OCI-LY3 (cell line): ENCODE results near the gene FSIP2.

Source experiments
- H2AFZ ChIP-seq: fragments of 200-600, 300-600 bp; shearing (Covaris generic); 2 replicates; pipeline ENCODE4 v1.6.0; 2014; ENCODE audit warnings: antibody characterized with exemption, low read depth, low read length
- H3K27ac ChIP-seq: fragments of 200-600, 300-600 bp; sonication (generic); 2 replicates; pipeline ENCODE4 v1.5.1; 2014; ENCODE audit warnings: mild to moderate bottlenecking, low read length, moderate library complexity, mixed read lengths
- H3K27me3 ChIP-seq: fragments of 200-600, 300-600 bp; sonication (generic); 2 replicates; pipeline ENCODE4 v1.6.1; 2014; ENCODE audit warnings: low read depth, low read length, mixed read lengths
- H3K36me3 ChIP-seq: fragments of 200-600, 300-600 bp; sonication (generic); replicated peaks from 2 replicates; pipeline ENCODE3; 2014; ENCODE audit warnings: low read depth, low read length, mixed read lengths
- H3K4me1 ChIP-seq: fragments of 300-600, 200-600 bp; sonication (generic); 2 replicates; pipeline ENCODE4 v1.6.1; 2014; ENCODE audit warnings: low read length, mixed read lengths
- H3K4me2 ChIP-seq: fragments of 200-600, 300-600 bp; sonication (generic); 2 replicates; pipeline ENCODE4 v1.6.1; 2014; ENCODE audit warnings: low read length, mixed read lengths
- H3K4me3 ChIP-seq: fragments of 300-600, 200-600 bp; sonication (generic); 2 replicates; pipeline ENCODE4 v1.5.1; 2014; ENCODE audit warnings: antibody characterized with exemption, mild to moderate bottlenecking, low read length, moderate library complexity
- H3K79me2 ChIP-seq: fragments of 300-600, 200-600 bp; shearing (Covaris generic); 2 replicates; pipeline ENCODE4 v1.6.1; 2014; ENCODE audit warnings: mild to moderate bottlenecking, low read length, mixed read lengths
- H3K9ac ChIP-seq: fragments of 300-600, 200-600 bp; shearing (Covaris generic); 2 replicates; pipeline ENCODE4 v1.6.0; 2014; ENCODE audit warnings: mild to moderate bottlenecking, low read length, moderate library complexity
- H3K9me3 ChIP-seq: fragments of 200-600, 300-600 bp; shearing (Covaris generic); 2 replicates; pipeline ENCODE4 v1.6.1; 2014; ENCODE audit warnings: low read length, mixed read lengths; ENCODE audit not compliant: insufficient read depth
- H4K20me1 ChIP-seq: fragments of 200-600, 300-600 bp; sonication (generic); 2 replicates; pipeline ENCODE4 v1.6.1; 2016; ENCODE audit warnings: low read length, mixed read lengths; ENCODE audit not compliant: insufficient read depth
- EZH2phosphoT487 ChIP-seq: fragments of 200-600 bp; shearing (Covaris generic); IDR thresholded peaks from 2 replicates; pipeline ENCODE4 v1.6.1; 2018; ENCODE audit warnings: antibody characterized with exemption, mixed run types, low read depth
- TF ChIP-seq, protein P1 (sequence below): fragments of 200-600, 300-600 bp; sonication (generic); IDR thresholded peaks from 2 replicates; pipeline ENCODE4 v1.5.1; 2014; ENCODE audit warnings: antibody characterized with exemption, low read length, low read depth

FSIP2 gene

DNA sequence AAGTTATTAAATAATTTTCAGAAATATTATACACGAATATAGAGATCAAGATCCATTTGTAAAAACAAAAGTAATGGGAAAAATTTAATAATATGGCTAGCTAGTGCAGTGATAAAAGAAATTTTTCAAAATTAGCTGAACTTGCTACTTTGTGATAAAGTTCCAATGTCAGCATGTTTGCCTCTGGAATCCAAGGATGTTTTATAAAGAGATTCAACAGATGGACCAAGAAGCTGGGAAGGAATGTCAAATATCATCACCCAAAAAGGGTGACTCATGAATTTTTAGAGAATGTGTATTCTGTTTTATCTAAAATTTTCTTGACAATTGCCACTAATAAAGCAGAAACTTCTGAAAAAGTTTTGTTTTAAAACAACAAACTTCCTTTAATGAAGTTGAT, 95.3 kb downstream of the FSIP2 start:
- Histone ChIP-seq H3K27ac (no peak overlapping the region), H3K4me2 (no peak overlapping the region), H4K20me1 (no peaks in the 10 kb centered on the region), H3K4me3 (no peak overlapping the region), H3K4me1 (peaks cover 6% of the 10 kb centered on the region), H3K9me3 (no peaks in the 10 kb centered on the region), H3K9ac (no peak overlapping the region), H3K27me3 (no peaks in the 10 kb centered on the region), H3K79me2 (no peaks in the 10 kb centered on the region), H2AFZ (no peak overlapping the region), H3K36me3 (peaks cover 3% of the 10 kb centered on the region)
- no peak for TF ChIP-seq EZH2phosphoT487
- TF ChIP-seq, protein P1, sequence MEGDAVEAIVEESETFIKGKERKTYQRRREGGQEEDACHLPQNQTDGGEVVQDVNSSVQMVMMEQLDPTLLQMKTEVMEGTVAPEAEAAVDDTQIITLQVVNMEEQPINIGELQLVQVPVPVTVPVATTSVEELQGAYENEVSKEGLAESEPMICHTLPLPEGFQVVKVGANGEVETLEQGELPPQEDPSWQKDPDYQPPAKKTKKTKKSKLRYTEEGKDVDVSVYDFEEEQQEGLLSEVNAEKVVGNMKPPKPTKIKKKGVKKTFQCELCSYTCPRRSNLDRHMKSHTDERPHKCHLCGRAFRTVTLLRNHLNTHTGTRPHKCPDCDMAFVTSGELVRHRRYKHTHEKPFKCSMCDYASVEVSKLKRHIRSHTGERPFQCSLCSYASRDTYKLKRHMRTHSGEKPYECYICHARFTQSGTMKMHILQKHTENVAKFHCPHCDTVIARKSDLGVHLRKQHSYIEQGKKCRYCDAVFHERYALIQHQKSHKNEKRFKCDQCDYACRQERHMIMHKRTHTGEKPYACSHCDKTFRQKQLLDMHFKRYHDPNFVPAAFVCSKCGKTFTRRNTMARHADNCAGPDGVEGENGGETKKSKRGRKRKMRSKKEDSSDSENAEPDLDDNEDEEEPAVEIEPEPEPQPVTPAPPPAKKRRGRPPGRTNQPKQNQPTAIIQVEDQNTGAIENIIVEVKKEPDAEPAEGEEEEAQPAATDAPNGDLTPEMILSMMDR, result no peak

DNA sequence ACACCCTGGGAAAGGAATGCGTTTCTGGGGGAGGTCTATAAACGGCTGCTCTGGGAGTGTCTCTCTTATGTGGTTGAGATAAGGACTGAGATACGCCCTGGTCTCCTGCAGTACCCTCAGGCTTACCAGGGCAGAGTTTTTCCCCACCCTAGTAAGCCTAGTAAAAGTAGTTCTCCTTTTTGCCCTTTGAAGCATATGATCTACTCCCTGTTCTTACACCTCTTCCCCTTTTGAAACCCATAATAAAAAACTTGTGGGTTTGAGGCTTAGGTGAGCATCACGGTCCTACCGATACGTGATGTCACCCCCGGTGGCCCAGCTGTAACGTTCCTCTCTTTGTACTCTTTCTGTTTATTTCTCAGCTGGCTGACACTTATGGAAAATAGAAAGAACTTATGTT, 97.4 kb downstream of the FSIP2 start:
- TF ChIP-seq EZH2phosphoT487, result no peak
- TF ChIP-seq, protein P1, result no peak
- no peaks in the 10 kb centered on the region for H4K20me1 ChIP-seq
- H3K9me3 ChIP-seq, result no peaks in the 10 kb centered on the region
- H3K79me2 ChIP-seq, result no peaks in the 10 kb centered on the region
- H3K9ac ChIP-seq, result no peak overlapping the region
- no peak overlapping the region for H3K27ac ChIP-seq
- H3K27me3 ChIP-seq, result no peaks in the 10 kb centered on the region
- H2AFZ ChIP-seq, result no peak overlapping the region
- peaks cover 6% of the 10 kb centered on the region for H3K4me1 ChIP-seq
- H3K4me2 ChIP-seq, result peak overlapping the region; percentile 14; the same call in 1 of the 2 replicates
- H3K4me3 ChIP-seq, result no peak overlapping the region
- peaks cover 3% of the 10 kb centered on the region for H3K36me3 ChIP-seq

DNA sequence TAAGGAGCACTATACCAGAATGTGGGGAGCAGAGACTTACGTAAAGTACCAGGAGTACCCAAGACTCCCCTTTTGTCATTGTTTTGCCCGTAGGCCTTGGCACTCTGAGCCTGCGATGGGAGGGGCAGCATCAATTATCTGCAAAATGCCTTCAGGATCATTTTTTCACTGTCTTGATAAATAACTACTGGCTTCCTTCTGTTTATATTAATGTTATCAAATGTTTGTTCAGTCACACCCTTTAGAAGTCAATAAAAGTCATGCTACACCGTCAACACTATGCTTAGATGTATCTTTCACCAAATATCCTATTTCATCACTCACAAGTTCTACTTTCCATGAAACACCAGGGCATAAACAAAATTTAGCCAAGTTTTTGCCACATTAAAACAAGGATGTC, 116.3 kb downstream of the FSIP2 start:
- H3K27me3 ChIP-seq, result no peaks in the 10 kb centered on the region
- no peaks in the 10 kb centered on the region for H3K4me1 ChIP-seq
- H3K9ac ChIP-seq, result no peak overlapping the region
- no peaks in the 10 kb centered on the region for H4K20me1 ChIP-seq
- no peaks in the 10 kb centered on the region for H3K36me3 ChIP-seq
- H3K79me2 ChIP-seq, result no peaks in the 10 kb centered on the region
- no peaks in the 10 kb centered on the region for H3K9me3 ChIP-seq
- no peak overlapping the region for H3K4me3 ChIP-seq
- no peak overlapping the region for H2AFZ ChIP-seq
- no peak overlapping the region for H3K27ac ChIP-seq
- no peak overlapping the region for H3K4me2 ChIP-seq
- TF ChIP-seq, protein P1, result no peak
- no peak for TF ChIP-seq EZH2phosphoT487

DNA sequence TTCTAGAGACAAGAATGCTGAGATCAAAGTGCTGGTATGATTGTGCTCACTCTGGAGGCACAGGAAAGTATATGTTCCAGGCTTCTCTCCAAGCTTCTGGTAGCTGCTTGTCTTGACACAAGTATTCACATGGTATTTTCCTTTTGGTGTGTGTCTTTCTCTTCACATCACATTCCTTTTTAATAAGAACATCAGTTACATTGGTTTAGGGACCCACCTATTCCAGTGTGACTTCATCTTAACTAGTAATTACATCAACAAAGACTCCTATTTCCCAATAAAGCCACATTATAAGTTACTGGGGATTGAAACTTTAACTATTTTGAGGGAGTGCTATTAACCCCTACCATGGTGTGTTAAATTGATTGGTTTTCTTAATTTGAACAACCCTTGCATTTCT, 119.1 kb downstream of the FSIP2 start:
- Histone ChIP-seq H3K27ac (no peak overlapping the region), H3K27me3 (no peaks in the 10 kb centered on the region), H3K9ac (no peak overlapping the region), H2AFZ (no peak overlapping the region), H3K4me3 (no peak overlapping the region), H3K79me2 (no peaks in the 10 kb centered on the region), H3K9me3 (no peaks in the 10 kb centered on the region), H3K4me1 (no peaks in the 10 kb centered on the region), H3K4me2 (no peak overlapping the region), H4K20me1 (no peaks in the 10 kb centered on the region), H3K36me3 (no peaks in the 10 kb centered on the region)
- TF ChIP-seq EZH2phosphoT487, result no peak
- TF ChIP-seq, protein P1, result no peak
